Activated naive CD8-positive, alpha-beta T cell treated with anti-CD3 and anti-CD28 coated beads, Interleukin-2, amount 50 U/mL, for 24 hours (primary cell): Measurements from ENCODE around the gene TTPAL.

Experiments
- ATAC-seq: fragments of 150-1000 bp; cut with Tn5 transposase; one replicate; pipeline ENCODE4 v1.10.0; 2021
- DNase-seq: peaks from one replicate; pipeline ENCODE4 v3.0.0; 2021
- H3K27ac Mint-ChIP-seq: one replicate; pipeline ENCODE4 v1.8.0; 2021; ENCODE audit warnings: mild to moderate bottlenecking, mixed read lengths
- H3K27me3 Mint-ChIP-seq: one replicate; pipeline ENCODE4 v1.8.0; 2021; ENCODE audit warnings: mixed read lengths
- H3K36me3 Mint-ChIP-seq: one replicate; pipeline ENCODE4 v1.8.0; 2021; ENCODE audit warnings: low read depth, mixed read lengths
- H3K4me1 Mint-ChIP-seq: one replicate; pipeline ENCODE4 v1.8.0; 2021; ENCODE audit warnings: mixed read lengths
- H3K4me3 Mint-ChIP-seq: one replicate; pipeline ENCODE4 v1.8.0; 2021; ENCODE audit warnings: mild to moderate bottlenecking, moderate library complexity, mixed read lengths
- H3K9me3 Mint-ChIP-seq: one replicate; pipeline ENCODE4 v1.8.0; 2021; ENCODE audit warnings: mixed read lengths

The TTPAL gene

GRCh38 chr20:44475694-44476560, at the start of gene TTPAL:
Gene TTPAL, plus strand, starts transcription at chr20:44475874. Its CDS starts 4,126 bp downstream, at chr20:44480000.
- H3K4me1 Mint-ChIP-seq = peaks cover 18% of the 10 kb centered on the region
- DNase-seq (peak; percentile 93), ATAC-seq (peak; percentile 94)
- H3K9me3 Mint-ChIP-seq = no peaks in the 10 kb centered on the region
- peaks cover under 1% of the 10 kb centered on the region for H3K36me3 Mint-ChIP-seq
- H3K27ac Mint-ChIP-seq = peak within 1 kb of the TSS; percentile 94
- peak within 1 kb of the TSS; percentile 93 for H3K4me3 Mint-ChIP-seq
- H3K27me3 Mint-ChIP-seq = no peaks in the 10 kb centered on the region

- H3K9me3 Mint-ChIP-seq = no peaks in the 10 kb centered on the region
These were observed 49.8 kb upstream of the TTPAL start for GRCh38 chr20:44425923-44426322.

GRCh38 chr20:44426879-44427790, 48.5 kb upstream of the TTPAL start:
- Mint-ChIP-seq H3K4me1 (no peaks in the 10 kb centered on the region), H3K27ac (no peak overlapping the region), H3K4me3 (no peak overlapping the region), H3K9me3 (no peaks in the 10 kb centered on the region), H3K27me3 (no peaks in the 10 kb centered on the region), H3K36me3 (no peaks in the 10 kb centered on the region)
- ATAC-seq = no peak
- no peak for DNase-seq

More at GRCh38 chr20:44425923-44426322, 49.8 kb upstream of the TTPAL start:
- no peaks in the 10 kb centered on the region for H3K4me1 Mint-ChIP-seq
- H3K27ac Mint-ChIP-seq = no peak overlapping the region
- ATAC-seq (no peak), DNase-seq (no peak)
- H3K36me3 Mint-ChIP-seq = no peaks in the 10 kb centered on the region
- no peaks in the 10 kb centered on the region for H3K27me3 Mint-ChIP-seq
- no peak overlapping the region for H3K4me3 Mint-ChIP-seq

- no peak overlapping the region for H3K27ac Mint-ChIP-seq
- H3K4me3 Mint-ChIP-seq = no peak overlapping the region
- no peaks in the 10 kb centered on the region for H3K9me3 Mint-ChIP-seq
- no peak for ATAC-seq
- no peak for DNase-seq
- H3K4me1 Mint-ChIP-seq = no peaks in the 10 kb centered on the region
- no peaks in the 10 kb centered on the region for H3K36me3 Mint-ChIP-seq
- no peaks in the 10 kb centered on the region for H3K27me3 Mint-ChIP-seq
These were observed 47.9 kb upstream of the TTPAL start for GRCh38 chr20:44427804-44428173.

- DNase-seq = no peak
- Mint-ChIP-seq H3K27ac (no peak overlapping the region), H3K4me3 (no peak overlapping the region), H3K9me3 (no peaks in the 10 kb centered on the region), H3K27me3 (no peaks in the 10 kb centered on the region), H3K4me1 (no peaks in the 10 kb centered on the region), H3K36me3 (no peaks in the 10 kb centered on the region)
- no peak for ATAC-seq
These were observed 47.3 kb upstream of the TTPAL start for GRCh38 chr20:44428174-44429016.

- no peaks in the 10 kb centered on the region for H3K36me3 Mint-ChIP-seq
- ATAC-seq (no peak), DNase-seq (no peak)
- H3K27me3 Mint-ChIP-seq = no peaks in the 10 kb centered on the region
- H3K27ac Mint-ChIP-seq = no peak overlapping the region
- no peaks in the 10 kb centered on the region for H3K4me1 Mint-ChIP-seq
- no peak overlapping the region for H3K4me3 Mint-ChIP-seq
- no peaks in the 10 kb centered on the region for H3K9me3 Mint-ChIP-seq
These were observed 46.7 kb upstream of the TTPAL start for GRCh38 chr20:44429017-44429339.

GRCh38 chr20:44429419-44430269, 46.0 kb upstream of the TTPAL start:
- H3K36me3 Mint-ChIP-seq = no peaks in the 10 kb centered on the region
- H3K27me3 Mint-ChIP-seq = no peaks in the 10 kb centered on the region
- no peak overlapping the region for H3K4me3 Mint-ChIP-seq
- H3K4me1 Mint-ChIP-seq = no peaks in the 10 kb centered on the region
- DNase-seq (no peak), ATAC-seq (no peak)
- H3K27ac Mint-ChIP-seq = no peak overlapping the region
- H3K9me3 Mint-ChIP-seq = no peaks in the 10 kb centered on the region

GRCh38 chr20:44430270-44431065, 45.2 kb upstream of the TTPAL start:
- peaks cover under 1% of the 10 kb centered on the region for H3K27me3 Mint-ChIP-seq
- H3K27ac Mint-ChIP-seq = no peak overlapping the region
- no peak for DNase-seq
- H3K4me1 Mint-ChIP-seq = no peaks in the 10 kb centered on the region
- no peaks in the 10 kb centered on the region for H3K9me3 Mint-ChIP-seq
- no peak overlapping the region for H3K4me3 Mint-ChIP-seq
- ATAC-seq = no peak
- no peaks in the 10 kb centered on the region for H3K36me3 Mint-ChIP-seq

GRCh38 chr20:44431118-44431501, 44.6 kb upstream of the TTPAL start:
- ATAC-seq (no peak), DNase-seq (no peak)
- no peaks in the 10 kb centered on the region for H3K9me3 Mint-ChIP-seq
- no peaks in the 10 kb centered on the region for H3K36me3 Mint-ChIP-seq
- H3K27ac Mint-ChIP-seq = no peak overlapping the region
- H3K4me1 Mint-ChIP-seq = no peaks in the 10 kb centered on the region
- peaks cover 4% of the 10 kb centered on the region for H3K27me3 Mint-ChIP-seq
- no peak overlapping the region for H3K4me3 Mint-ChIP-seq

GRCh38 chr20:44431502-44432234, 44.0 kb upstream of the TTPAL start:
- H3K9me3 Mint-ChIP-seq = no peaks in the 10 kb centered on the region
- DNase-seq = no peak
- H3K4me3 Mint-ChIP-seq = no peak overlapping the region
- no peak for ATAC-seq
- no peaks in the 10 kb centered on the region for H3K36me3 Mint-ChIP-seq
- H3K27ac Mint-ChIP-seq = no peak overlapping the region
- H3K27me3 Mint-ChIP-seq = peaks cover 4% of the 10 kb centered on the region
- H3K4me1 Mint-ChIP-seq = no peaks in the 10 kb centered on the region

- H3K9me3 Mint-ChIP-seq = no peaks in the 10 kb centered on the region
- ATAC-seq = no peak
- H3K27me3 Mint-ChIP-seq = peaks cover 4% of the 10 kb centered on the region
- DNase-seq = no peak
- H3K4me3 Mint-ChIP-seq = no peak overlapping the region
- H3K27ac Mint-ChIP-seq = no peak overlapping the region
- H3K36me3 Mint-ChIP-seq = no peaks in the 10 kb centered on the region
- H3K4me1 Mint-ChIP-seq = no peaks in the 10 kb centered on the region
These were observed 42.8 kb upstream of the TTPAL start for GRCh38 chr20:44432618-44433577.
